Activated naive CD8-positive, alpha-beta T cell treated with anti-CD3 and anti-CD28 coated beads, Interleukin-2, amount 10 ng/mL, durations not matched to agents 7 days and 5 days (primary cell): ENCODE measurements around the gene SLC15A3. TPM values are rescaled to one million over a fixed set of nuclear protein-coding genes. Genes with fewer than 3 reads are reported as not detected.
A peak's percentile ranks its signal among the peaks of the same experiment; 100 is the strongest.

Source experiments
- ATAC-seq: fragments of 150-1000 bp; cut with Tn5 transposase; one replicate; pipeline ENCODE4 v1.10.0; 2021; ENCODE audit warnings: low read depth, moderate library complexity
- POLR2A ChIA-PET: fragments of 350-600 bp; sonication (Branson Sonifier 250); formaldehyde crosslinking; loops from one replicate; lab custom pipeline; 2021; ENCODE audit warnings: antibody characterized with exemption; lab: Charles Lee
- DNase-seq: peaks from one replicate; pipeline ENCODE4 v3.0.0; 2021
- H3K27ac Mint-ChIP-seq: one replicate; pipeline ENCODE4 v1.8.0; 2022; ENCODE audit warnings: mild to moderate bottlenecking, mixed read lengths
- H3K27me3 Mint-ChIP-seq: one replicate; pipeline ENCODE4 v1.8.0; 2022; ENCODE audit warnings: mild to moderate bottlenecking, moderate library complexity, mixed read lengths
- H3K36me3 Mint-ChIP-seq: one replicate; pipeline ENCODE4 v1.8.0; 2021; ENCODE audit warnings: mild to moderate bottlenecking, mixed read lengths
- H3K4me1 Mint-ChIP-seq: one replicate; pipeline ENCODE4 v1.8.0; 2021; ENCODE audit warnings: mixed read lengths
- H3K4me3 Mint-ChIP-seq: one replicate; pipeline ENCODE4 v1.8.0; 2022; ENCODE audit warnings: mild to moderate bottlenecking, moderate library complexity, mixed read lengths
- H3K9me3 Mint-ChIP-seq: one replicate; pipeline ENCODE4 v1.8.0; 2021; ENCODE audit warnings: mixed read lengths
- total RNA-seq, 2 experiments: library from RNA; stranded (reverse); gene quantifications; one replicate each; pipeline ENCODE4 v1.2.3, GENCODE V29; 2021

The SLC15A3 gene
- total RNA-seq, 2 experiments from 2014 or later = 7.2 to 7.4 TPM

- peak overlapping the region; percentile 87 for H3K4me3 Mint-ChIP-seq
- H3K4me1 Mint-ChIP-seq = peaks cover 42% of the 10 kb centered on the region
- peaks cover 5% of the 10 kb centered on the region for H3K9me3 Mint-ChIP-seq
- H3K27me3 Mint-ChIP-seq = peaks cover 3% of the 10 kb centered on the region
- ATAC-seq (peak; percentile 44), DNase-seq (peak; percentile 52)
- POLR2A ChIA-PET = interaction anchor here (1.1 to 3.0 kb wide), 3 partner anchors 19 to 157 kb away, joined by 3 to 13 read pairs (median 9); partner anchors contain the start of gene SLC15A3
- peak overlapping the region; percentile 97 for H3K27ac Mint-ChIP-seq
- peaks cover 34% of the 10 kb centered on the region for H3K36me3 Mint-ChIP-seq
These were observed 20.4 kb upstream of the SLC15A3 start for GRCh38 chr11:60972182-60973030.

GRCh38 chr11:60971520-60971919 is 19.5 kb upstream of the SLC15A3 start, which contains the start of gene CD6:
Gene CD6, plus strand, starts transcription at chr11:60971680. Its CDS starts 186 bp downstream, at chr11:60971866.
- Mint-ChIP-seq H3K9me3 (peaks cover 5% of the 10 kb centered on the region), H3K27ac (peak within 1 kb of the TSS; percentile 97), H3K27me3 (peaks cover 3% of the 10 kb centered on the region), H3K36me3 (peaks cover 31% of the 10 kb centered on the region), H3K4me3 (peak within 1 kb of the TSS; percentile 87), H3K4me1 (peaks cover 36% of the 10 kb centered on the region)
- ATAC-seq (peak; percentile 77), DNase-seq (peak; percentile 73)
- POLR2A ChIA-PET = interaction anchor here (0.5 to 3.0 kb wide), 11 partner anchors 18 to 661 kb away, joined by 3 to 13 read pairs (median 3); partner anchors contain the start of genes SLC15A3 and VPS37C

GRCh38 chr11:60970890-60971289 is 18.9 kb upstream of the SLC15A3 start:
- Mint-ChIP-seq H3K27ac (peak overlapping the region; percentile 97), H3K36me3 (peaks cover 27% of the 10 kb centered on the region), H3K9me3 (peaks cover 5% of the 10 kb centered on the region), H3K4me1 (peaks cover 31% of the 10 kb centered on the region), H3K27me3 (peaks cover 3% of the 10 kb centered on the region), H3K4me3 (peak overlapping the region; percentile 87)
- ATAC-seq = no peak
- DNase-seq = no peak
- POLR2A ChIA-PET = interaction anchor here (0.6 to 3.0 kb wide), 10 partner anchors 18 to 191 kb away, joined by 3 to 13 read pairs (median 4); partner anchors contain the start of genes SLC15A3 and VPS37C

- peaks cover 25% of the 10 kb centered on the region for H3K36me3 Mint-ChIP-seq
- POLR2A ChIA-PET = interaction anchor here (1.5 to 3.0 kb wide), 3 partner anchors 55 to 159 kb away, joined by 3 to 13 read pairs (median 13); no protein-coding TSS in a partner anchor
- H3K4me1 Mint-ChIP-seq = peaks cover 29% of the 10 kb centered on the region
- DNase-seq (peak; percentile 85), ATAC-seq (peak; percentile 43)
- H3K27ac Mint-ChIP-seq = peak overlapping the region; percentile 30
- peak overlapping the region; percentile 26 for H3K4me3 Mint-ChIP-seq
- H3K9me3 Mint-ChIP-seq = peaks cover 5% of the 10 kb centered on the region
- H3K27me3 Mint-ChIP-seq = peaks cover 3% of the 10 kb centered on the region
These were observed 18.4 kb upstream of the SLC15A3 start for GRCh38 chr11:60970369-60970774.

- Mint-ChIP-seq H3K27ac (no peak overlapping the region), H3K9me3 (peaks cover 5% of the 10 kb centered on the region), H3K4me3 (no peak overlapping the region), H3K4me1 (peaks cover 17% of the 10 kb centered on the region), H3K36me3 (peaks cover 13% of the 10 kb centered on the region), H3K27me3 (peaks cover 3% of the 10 kb centered on the region)
- no peak for DNase-seq
- ATAC-seq = no peak
- POLR2A ChIA-PET = no interaction called here
These were observed 16.2 kb upstream of the SLC15A3 start for GRCh38 chr11:60968223-60968622.

- H3K4me1 Mint-ChIP-seq = peaks cover 17% of the 10 kb centered on the region
- peaks cover 7% of the 10 kb centered on the region for H3K36me3 Mint-ChIP-seq
- POLR2A ChIA-PET = interaction anchor here (1.4 kb wide), 1 partner anchor 12 kb away, joined by 5 read pairs; no protein-coding TSS in a partner anchor
- H3K27ac Mint-ChIP-seq = no peak overlapping the region
- H3K9me3 Mint-ChIP-seq = peaks cover 5% of the 10 kb centered on the region
- ATAC-seq = no peak
- DNase-seq = no peak
- no peak overlapping the region for H3K4me3 Mint-ChIP-seq
- peaks cover 11% of the 10 kb centered on the region for H3K27me3 Mint-ChIP-seq
These were observed 14.9 kb upstream of the SLC15A3 start for GRCh38 chr11:60966890-60967289.

- Mint-ChIP-seq H3K27ac (no peak overlapping the region), H3K36me3 (peaks cover 7% of the 10 kb centered on the region), H3K4me3 (no peak overlapping the region), H3K4me1 (peaks cover 3% of the 10 kb centered on the region), H3K9me3 (peaks cover 5% of the 10 kb centered on the region), H3K27me3 (peaks cover 26% of the 10 kb centered on the region)
- POLR2A ChIA-PET = no interaction called here
- ATAC-seq (no peak), DNase-seq (no peak)
These were observed 12.8 kb upstream of the SLC15A3 start for GRCh38 chr11:60964801-60965200.

- no peak overlapping the region for H3K27ac Mint-ChIP-seq
- POLR2A ChIA-PET = no interaction called here
- no peak overlapping the region for H3K4me3 Mint-ChIP-seq
- peaks cover 38% of the 10 kb centered on the region for H3K27me3 Mint-ChIP-seq
- no peak for ATAC-seq
- DNase-seq = no peak
- H3K9me3 Mint-ChIP-seq = no peaks in the 10 kb centered on the region
- no peaks in the 10 kb centered on the region for H3K36me3 Mint-ChIP-seq
- H3K4me1 Mint-ChIP-seq = peaks cover 3% of the 10 kb centered on the region
These were observed 8.4 kb upstream of the SLC15A3 start for GRCh38 chr11:60960405-60960804.

GRCh38 chr11:60959431-60959830 is 7.5 kb upstream of the SLC15A3 start:
- ATAC-seq = no peak
- no peak overlapping the region for H3K4me3 Mint-ChIP-seq
- H3K36me3 Mint-ChIP-seq = no peaks in the 10 kb centered on the region
- no peaks in the 10 kb centered on the region for H3K9me3 Mint-ChIP-seq
- POLR2A ChIA-PET = no interaction called here
- H3K27ac Mint-ChIP-seq = no peak overlapping the region
- H3K4me1 Mint-ChIP-seq = peaks cover 3% of the 10 kb centered on the region
- no peak for DNase-seq
- H3K27me3 Mint-ChIP-seq = peaks cover 38% of the 10 kb centered on the region

GRCh38 chr11:60957188-60957587 is 5.2 kb upstream of the SLC15A3 start:
- H3K36me3 Mint-ChIP-seq = no peaks in the 10 kb centered on the region
- POLR2A ChIA-PET = no interaction called here
- no peaks in the 10 kb centered on the region for H3K9me3 Mint-ChIP-seq
- H3K4me1 Mint-ChIP-seq = peaks cover 15% of the 10 kb centered on the region
- no peak overlapping the region for H3K4me3 Mint-ChIP-seq
- ATAC-seq = no peak
- peaks cover 32% of the 10 kb centered on the region for H3K27me3 Mint-ChIP-seq
- no peak overlapping the region for H3K27ac Mint-ChIP-seq
- no peak for DNase-seq

GRCh38 chr11:60955571-60955970 is 3.6 kb upstream of the SLC15A3 start:
- no peak for ATAC-seq
- H3K36me3 Mint-ChIP-seq = no peaks in the 10 kb centered on the region
- POLR2A ChIA-PET = no interaction called here
- no peak for DNase-seq
- H3K4me1 Mint-ChIP-seq = peaks cover 22% of the 10 kb centered on the region
- no peak overlapping the region for H3K4me3 Mint-ChIP-seq
- peaks cover 28% of the 10 kb centered on the region for H3K27me3 Mint-ChIP-seq
- H3K27ac Mint-ChIP-seq = no peak overlapping the region
- no peaks in the 10 kb centered on the region for H3K9me3 Mint-ChIP-seq

GRCh38 chr11:60954421-60954820 is 2.4 kb upstream of the SLC15A3 start:
- DNase-seq (no peak), ATAC-seq (no peak)
- H3K36me3 Mint-ChIP-seq = no peaks in the 10 kb centered on the region
- H3K9me3 Mint-ChIP-seq = no peaks in the 10 kb centered on the region
- POLR2A ChIA-PET = interaction anchor here (0.8 to 3.2 kb wide), 3 partner anchors 12 to 23 kb away, joined by 3 to 9 read pairs (median 5); partner anchors contain the start of gene CD6
- H3K4me3 Mint-ChIP-seq = no peak overlapping the region
- peaks cover 21% of the 10 kb centered on the region for H3K27me3 Mint-ChIP-seq
- peaks cover 25% of the 10 kb centered on the region for H3K4me1 Mint-ChIP-seq
- no peak overlapping the region for H3K27ac Mint-ChIP-seq

GRCh38 chr11:60953781-60954180 is 1.8 kb upstream of the SLC15A3 start:
- H3K4me1 Mint-ChIP-seq = peaks cover 25% of the 10 kb centered on the region
- H3K27ac Mint-ChIP-seq = no peak overlapping the region
- ATAC-seq (no peak), DNase-seq (no peak)
- H3K9me3 Mint-ChIP-seq = no peaks in the 10 kb centered on the region
- POLR2A ChIA-PET = interaction anchor here (0.9 to 3.2 kb wide), 2 partner anchors 18 to 23 kb away, joined by 3 to 9 read pairs; partner anchors contain the start of gene CD6
- H3K36me3 Mint-ChIP-seq = no peaks in the 10 kb centered on the region
- no peak overlapping the region for H3K4me3 Mint-ChIP-seq
- H3K27me3 Mint-ChIP-seq = peaks cover 21% of the 10 kb centered on the region
